Right lung (tissue), 5 donors: ENCODE results near the gene PTBP3. TPM values are rescaled to one million over a fixed set of nuclear protein-coding genes. Genes with fewer than 3 reads are reported as not detected.
A peak's percentile ranks its signal among the peaks of the same experiment; 100 is the strongest.

Experiments
- DNase-seq, 2 donors: peaks; one replicate each; pipeline ENCODE4 v3.0.0-alpha.2; 2013
- polyA plus RNA-seq, 5 donors: library from polyadenylated mRNA; unstranded; fragments of 120-200 nt; gene quantifications; one replicate each; pipeline versions ENCODE4 v1.2.1 to v1.2.3, GENCODE V29; 2013; ENCODE audit warnings: inconsistent platforms in 1 of 5, low replicate concordance in 1 of 5; ENCODE audit not compliant: insufficient read length in 5 of 5, insufficient read depth in 1 of 5

The PTBP3 gene
- polyA plus RNA-seq, 5 donors, result 29.7 to 50.3 (median 41.5) TPM

DNA sequence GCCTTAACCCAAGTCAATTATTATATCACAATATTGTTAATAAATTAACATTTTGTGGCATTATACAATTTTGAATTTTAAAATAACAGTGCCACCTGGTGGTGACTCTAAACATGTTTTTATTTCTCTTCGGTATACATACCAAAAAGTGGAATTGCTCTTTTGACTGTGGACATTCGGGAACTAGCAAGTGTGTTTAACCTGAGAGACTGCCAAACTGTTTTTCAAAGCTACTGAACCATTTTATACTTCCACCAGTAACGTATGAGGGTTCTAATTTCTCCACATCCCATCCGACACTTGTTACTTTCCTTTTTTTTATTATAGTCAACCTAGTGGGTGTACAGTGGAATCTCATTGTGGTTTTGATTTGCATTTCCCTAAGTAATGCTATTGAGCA is 28.2 kb upstream of the PTBP3 start:
- no peak for DNase-seq

DNA sequence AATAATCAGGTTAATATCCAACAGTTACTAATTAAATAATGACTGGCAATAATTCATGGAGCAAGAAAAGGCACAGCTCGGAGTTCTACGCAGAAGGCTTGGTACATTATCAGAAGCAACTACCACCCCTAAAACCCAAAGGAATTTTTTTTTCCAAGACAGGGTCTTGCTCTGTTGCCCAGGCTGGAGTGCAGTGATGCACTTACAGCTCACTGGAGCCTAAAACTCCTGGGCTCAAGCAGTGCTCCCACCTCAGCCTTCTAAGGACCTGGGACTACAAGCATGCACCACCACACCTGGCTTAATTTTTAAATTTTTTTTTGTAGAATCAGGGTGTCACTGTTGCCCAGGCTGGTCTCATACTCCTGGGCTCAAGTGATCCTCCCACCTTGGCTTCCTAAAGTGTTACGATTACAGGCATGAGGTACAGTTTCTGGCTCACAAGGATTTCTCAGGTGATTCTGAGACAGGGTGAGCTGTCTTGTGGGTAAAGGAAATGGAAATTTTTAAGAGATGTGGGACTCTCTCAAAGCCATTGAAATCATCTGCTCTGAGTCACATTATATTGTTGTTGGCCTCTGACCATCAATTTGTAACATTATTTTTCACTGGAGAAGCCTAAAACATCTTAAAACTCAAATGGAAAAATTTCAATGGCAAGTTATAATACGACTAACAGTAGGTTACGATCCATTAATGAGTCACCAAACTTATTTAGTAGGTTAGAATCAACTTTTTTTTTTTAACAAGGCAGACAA is 26.8 kb upstream of the PTBP3 start:
- DNase-seq, result no peak

DNA sequence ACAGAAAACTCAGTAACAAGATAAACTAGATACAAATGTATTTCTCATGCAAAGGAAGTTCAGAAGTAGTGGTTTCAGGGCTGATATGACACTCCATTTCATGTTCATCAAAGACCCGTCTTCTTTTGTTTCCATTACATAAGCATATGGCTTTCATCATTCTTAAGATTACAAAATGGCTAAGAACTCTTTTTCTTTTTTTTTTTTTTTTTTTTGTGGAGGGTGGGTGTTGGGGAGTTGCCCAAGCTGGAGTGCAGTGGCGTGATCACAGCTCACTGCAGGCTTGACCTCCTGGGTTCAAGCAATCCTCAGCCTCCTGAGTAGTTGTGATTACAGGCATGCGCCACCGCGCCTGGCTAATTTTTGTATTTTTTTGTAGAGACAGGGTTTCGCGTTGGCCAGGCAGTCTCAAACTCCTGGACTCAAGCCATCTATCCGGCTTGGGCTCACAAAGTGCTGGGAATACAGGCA is 22.0 kb upstream of the PTBP3 start:
- DNase-seq, result peak; percentile 60 to 74

- no peak for DNase-seq
Observed at GRCh38 chr9:112354081-112354743, 20.8 kb upstream of the PTBP3 start.

DNA sequence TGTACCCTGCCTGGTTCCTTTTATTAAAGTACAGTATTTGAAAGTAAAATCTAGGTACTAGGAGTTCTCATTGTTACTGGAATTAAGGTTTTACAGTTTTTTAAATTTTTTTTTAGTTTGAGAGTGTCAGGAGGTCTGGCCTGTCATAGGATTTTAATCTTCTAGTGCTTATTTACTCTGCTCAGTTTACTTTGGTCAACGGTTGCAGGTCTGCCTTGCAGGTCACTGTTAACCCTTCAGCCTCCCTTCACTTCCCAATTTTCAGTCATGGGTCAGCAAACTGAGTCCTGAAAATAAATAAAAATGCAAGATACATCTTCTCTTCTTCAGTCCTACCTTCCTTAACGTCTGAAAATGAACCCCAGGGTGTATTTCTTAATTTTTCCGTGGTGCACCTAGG is 18.8 kb upstream of the PTBP3 start:
- no peak for DNase-seq

GRCh38 chr9:112351184-112351583 is 17.8 kb upstream of the PTBP3 start:
- no peak for DNase-seq

- DNase-seq, result no peak
Observed at GRCh38 chr9:112349008-112349333, 15.6 kb upstream of the PTBP3 start.

- peak; percentile 69 to 82 for DNase-seq
Observed at GRCh38 chr9:112348257-112349007, 15.0 kb upstream of the PTBP3 start.

GRCh38 chr9:112341730-112342129 is 8.3 kb upstream of the PTBP3 start:
- no peak for DNase-seq

DNA sequence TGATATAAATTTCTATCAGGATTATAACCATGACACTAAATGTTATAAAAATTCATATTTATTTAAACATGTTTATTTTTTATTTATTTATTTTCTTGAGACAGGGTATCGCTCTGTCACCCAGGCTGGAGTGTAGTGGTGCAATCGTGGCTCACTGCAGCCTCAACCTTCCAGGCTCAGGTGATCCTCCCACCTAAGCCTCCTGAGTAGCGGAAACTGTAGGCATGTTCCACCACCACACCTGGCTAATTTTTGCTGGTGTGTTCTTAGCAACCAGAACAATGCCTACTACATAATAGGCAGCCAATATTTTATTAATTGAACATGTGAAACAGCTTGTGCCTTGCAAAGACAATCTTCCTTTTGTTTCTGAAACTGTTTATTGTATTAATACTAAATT is 6.5 kb upstream of the PTBP3 start:
- DNase-seq, result no peak

DNA sequence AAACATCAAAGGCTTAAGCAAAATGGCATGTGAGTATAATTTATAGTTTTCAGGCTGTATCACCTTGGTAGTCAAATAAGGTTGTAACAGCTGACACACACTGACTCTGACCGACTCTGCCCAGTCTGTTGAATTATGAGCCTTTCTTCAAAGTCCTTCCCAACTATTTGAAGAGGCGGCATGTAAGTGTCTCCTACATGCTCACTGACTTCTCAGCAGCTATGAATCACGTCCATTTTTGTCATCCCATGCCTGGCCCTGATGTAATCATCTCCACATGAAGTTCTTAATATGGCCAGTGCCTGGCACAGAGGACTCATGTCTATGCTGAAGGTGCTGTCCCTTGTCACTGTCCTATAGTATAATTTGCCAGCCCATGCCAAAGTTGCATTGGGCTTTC is 5.1 kb upstream of the PTBP3 start:
- DNase-seq, result no peak

GRCh38 chr9:112337547-112337946 is 4.1 kb upstream of the PTBP3 start:
- DNase-seq, result no peak

DNA sequence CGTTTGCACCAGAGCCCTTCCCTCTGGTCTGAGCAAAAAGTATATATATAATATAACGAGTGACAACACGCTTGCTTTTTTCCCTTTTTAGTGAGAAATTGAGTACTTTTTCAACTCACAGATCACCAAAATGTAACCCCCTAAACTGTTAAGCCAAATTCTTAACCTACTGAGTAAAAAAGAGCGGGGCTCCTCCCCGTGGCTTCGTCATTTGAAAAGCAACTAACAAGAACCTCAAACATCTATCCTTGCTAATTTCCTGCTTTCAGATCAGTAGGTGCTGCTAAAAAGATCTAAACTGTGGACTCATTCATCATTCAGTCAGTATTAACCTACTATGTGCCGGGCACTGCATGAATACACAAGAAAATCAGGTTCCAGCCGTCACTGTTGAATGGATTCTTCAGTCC is 1.0 kb upstream of the PTBP3 start:
- DNase-seq, result peak in 1 of 2 donors; percentile 50

GRCh38 chr9:112333639-112334431 is 416 bp upstream of the PTBP3 start:
- DNase-seq, result peak; percentile 98

DNA sequence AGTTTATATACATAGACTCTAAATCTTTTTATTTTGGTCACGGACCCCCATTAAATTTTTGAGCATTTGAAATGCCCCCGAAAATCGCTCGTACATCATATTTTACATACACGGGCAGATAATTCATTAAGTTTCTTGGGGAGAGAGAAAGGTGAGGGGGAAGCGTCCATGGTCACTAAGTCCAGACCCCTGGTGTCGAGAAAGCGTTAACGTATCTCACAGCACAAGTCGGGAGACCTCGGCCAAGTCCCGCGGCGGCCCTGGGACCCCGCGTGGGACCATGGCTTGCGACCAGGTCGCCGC is 794 bp downstream of the PTBP3 start:
- no peak for DNase-seq

DNA sequence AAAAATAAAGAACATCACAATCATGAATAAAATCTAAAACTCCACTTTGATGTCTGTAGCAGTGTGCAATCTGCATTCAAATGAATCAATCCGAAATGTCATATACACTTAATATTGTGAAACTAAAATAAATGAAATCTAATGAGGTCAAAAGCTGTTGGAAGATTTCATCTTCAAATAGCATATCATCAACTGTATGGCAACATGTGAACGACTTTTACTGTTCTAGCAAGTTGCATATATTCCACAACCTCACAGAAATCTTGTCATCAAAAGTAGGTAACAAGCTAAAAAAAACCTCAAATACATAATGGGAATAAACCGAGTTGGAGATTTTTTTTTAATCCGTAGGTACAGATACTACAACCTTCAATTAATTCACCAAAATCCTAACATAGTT is 1.2 kb downstream of the PTBP3 start:
- peak in 1 of 2 donors; percentile 20 for DNase-seq

GRCh38 chr9:112331674-112331952 is 1.8 kb downstream of the PTBP3 start:
- no peak for DNase-seq

GRCh38 chr9:112328545-112328944 is 4.9 kb downstream of the PTBP3 start:
- no peak for DNase-seq

DNA sequence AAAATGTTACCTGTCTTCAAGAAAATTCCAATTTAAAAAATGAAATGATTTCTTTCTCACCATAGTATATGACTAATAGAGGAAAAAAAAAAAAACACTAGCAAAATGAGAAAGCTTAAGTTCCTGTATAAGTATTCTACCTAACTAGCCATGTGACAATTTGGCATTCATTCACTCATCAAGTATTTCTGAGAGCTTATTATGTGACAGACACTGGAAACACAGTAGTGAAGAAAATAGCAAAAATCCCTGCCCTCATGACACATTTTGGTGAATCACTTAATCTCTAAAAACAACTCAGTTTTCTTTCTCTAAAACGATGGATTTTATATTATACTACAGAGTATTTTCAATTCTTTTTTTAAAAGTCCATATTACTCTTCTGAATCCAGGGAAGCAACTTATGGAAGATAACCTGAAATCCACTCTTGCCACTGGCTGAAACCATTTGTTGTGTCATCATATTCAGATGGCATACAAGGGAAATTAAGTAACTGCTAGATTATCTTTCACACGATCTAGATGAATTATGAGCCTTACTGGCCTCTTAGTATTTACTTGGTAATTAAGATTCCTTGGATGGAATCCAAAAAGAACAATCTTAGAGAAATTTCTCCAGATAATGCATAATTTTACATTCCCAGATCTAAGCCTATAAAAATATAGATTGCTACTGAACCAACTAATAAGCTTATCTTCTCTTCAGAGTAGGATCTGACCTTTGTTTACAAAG is 5.5 kb downstream of the PTBP3 start:
- no peak for DNase-seq

DNA sequence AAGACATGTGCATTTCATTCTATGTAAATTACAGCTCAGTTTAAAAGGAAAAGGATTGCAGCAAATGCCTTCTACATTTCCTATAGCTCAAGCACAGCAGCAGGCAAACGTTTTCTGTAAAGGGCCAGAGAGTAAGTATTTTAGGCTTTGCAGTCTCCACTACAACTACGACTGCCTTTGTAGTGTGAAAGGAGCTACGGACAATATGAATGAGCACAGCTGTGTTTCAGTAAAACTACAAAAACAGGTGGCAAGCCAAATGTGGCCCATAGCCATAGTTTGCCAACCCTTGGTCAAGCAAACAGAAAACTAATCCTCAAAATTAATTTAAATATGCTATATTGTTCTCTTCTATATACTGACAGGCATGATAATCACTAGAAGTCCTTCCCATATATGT is 7.2 kb downstream of the PTBP3 start:
- DNase-seq, result no peak

DNA sequence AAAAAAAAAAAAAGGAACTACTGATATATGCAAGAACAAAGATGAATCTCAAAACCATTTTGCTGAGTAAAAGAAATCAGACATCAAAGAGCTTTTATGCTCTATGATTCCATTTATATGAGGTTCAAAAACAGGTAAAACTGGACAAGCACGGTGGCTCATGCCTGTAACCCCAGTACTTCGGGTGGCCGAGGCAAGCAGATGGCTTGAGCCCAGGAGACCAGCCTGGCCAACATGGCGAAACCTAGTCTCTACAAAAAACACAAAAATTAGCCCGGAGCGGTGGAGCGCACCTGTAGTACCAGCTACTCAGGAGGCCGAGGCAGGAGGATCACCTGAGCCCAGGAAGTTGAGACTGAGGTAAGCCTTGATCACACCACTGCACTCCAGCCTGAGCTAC is 7.8 kb downstream of the PTBP3 start:
- no peak for DNase-seq

GRCh38 chr9:112325127-112325526 is 8.3 kb downstream of the PTBP3 start:
- no peak for DNase-seq
